ENCODE measurements around the gene ZNRF2.
"Not testable (repeated sequence)": the region's sequence is repeated elsewhere in the genome, so short reads cannot be mapped to it uniquely, and the experiment has no call there.

The ZNRF2 gene

DNA sequence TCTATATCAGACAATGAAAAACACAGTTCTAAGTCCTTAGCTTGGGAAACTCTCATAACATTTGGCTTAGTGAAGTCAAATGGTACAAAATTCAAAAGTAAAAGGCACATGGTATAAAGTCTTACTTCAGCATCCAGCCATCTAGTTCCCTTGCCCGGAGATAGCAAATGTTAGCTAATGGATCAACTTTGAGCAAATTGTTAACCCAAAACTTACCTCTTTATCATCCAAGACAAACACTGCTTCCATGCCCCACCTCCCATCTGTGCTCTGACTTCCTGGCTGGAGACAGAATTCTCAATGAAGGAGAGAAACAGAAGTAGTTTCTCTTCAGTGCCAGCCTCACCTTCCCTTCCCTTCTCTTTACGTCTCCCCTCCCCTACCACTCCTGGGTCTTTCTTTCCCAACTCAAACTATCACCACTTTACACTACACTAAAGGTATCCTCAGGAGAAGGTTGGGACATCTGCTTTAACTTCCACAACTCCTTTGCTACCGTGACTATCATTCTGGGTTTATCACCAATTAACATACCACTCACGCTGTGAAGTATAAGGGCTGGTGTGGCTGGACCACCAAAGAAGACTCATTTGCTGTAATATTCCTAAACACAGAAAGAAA is 21.2 kb upstream of the ZNRF2 start:
- no peak for DNase-seq

DNA sequence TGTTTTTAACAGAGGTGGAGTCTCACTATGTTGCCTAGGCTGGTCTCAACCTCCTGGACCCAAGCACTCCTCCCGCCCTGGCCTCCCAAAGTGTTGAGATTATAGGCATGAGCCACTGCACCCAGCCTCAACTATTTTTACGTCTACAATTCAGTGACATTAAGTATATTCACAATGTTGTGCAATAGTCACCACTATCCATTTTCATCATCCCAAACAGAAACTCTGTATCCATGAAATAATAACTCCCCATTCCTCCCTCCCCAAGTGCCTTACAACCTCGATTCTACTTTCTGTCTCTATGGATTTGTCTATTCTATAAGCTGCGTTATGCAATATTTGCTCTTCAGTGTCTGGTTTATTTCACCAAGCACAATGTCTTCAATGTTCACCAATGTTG is 20.3 kb upstream of the ZNRF2 start:
- no peak for DNase-seq

DNA sequence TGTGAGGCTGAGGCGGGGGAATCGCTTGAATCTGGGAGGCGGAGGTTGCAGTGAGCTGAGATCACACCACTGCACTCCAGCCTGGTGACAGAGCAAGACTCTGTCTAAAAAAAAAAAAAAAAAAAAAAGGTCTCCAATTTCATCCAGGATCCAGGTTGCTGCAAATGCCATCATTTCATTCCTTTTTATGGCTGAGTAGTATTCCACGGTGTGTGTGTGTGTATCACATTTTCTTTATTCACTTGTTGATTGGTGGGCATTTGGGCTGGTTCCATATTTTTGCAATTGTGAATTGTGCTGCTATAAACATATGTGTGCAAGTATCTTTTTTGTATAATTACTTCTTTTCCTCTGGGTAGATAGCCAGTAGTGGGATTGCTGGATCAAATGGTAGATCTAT is 19.2 kb upstream of the ZNRF2 start:
- DNase-seq, result not testable (repeated sequence)

DNA sequence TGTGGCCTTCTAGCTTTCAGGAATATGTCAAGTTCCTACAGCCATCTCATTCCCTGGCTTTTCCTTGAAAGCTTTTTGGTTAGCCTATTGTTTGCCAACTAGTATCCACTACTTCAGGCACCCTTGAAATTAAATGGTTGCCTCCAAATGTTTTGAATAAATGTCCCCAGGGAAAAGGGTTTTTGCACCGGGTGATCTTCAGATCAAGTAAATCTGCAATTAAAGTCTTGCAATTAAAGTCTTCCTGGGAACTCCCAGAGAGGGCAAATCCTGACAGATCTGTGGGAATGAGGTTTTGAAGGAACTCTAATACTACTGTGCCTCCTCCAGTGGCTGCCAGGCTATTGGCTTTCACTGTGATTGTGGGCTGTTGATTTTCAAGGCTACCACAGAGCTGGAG is 17.7 kb upstream of the ZNRF2 start:
- DNase-seq, result peak in 1 of 3 experiments; percentile 52

DNA sequence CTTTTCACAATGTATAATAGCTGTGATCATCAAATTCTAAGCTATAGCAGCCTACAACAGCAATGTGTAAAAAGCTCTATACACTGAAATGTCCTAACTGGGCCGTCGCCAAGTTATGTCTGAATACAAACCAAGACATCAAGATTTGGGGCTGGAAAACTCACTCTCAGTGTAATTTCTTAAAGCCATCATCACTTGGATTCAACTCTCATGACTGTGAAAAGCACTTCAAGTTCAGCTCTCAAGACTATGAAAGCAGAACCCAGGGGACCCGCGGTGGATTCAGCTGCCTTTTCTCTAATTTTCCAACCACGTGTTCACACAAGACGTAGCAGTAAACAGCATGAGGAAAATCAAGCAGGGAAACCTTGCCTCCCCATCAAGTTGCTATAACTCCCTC is 15.8 kb upstream of the ZNRF2 start:
- peak in 1 of 3 experiments; percentile 27 for DNase-seq

DNA sequence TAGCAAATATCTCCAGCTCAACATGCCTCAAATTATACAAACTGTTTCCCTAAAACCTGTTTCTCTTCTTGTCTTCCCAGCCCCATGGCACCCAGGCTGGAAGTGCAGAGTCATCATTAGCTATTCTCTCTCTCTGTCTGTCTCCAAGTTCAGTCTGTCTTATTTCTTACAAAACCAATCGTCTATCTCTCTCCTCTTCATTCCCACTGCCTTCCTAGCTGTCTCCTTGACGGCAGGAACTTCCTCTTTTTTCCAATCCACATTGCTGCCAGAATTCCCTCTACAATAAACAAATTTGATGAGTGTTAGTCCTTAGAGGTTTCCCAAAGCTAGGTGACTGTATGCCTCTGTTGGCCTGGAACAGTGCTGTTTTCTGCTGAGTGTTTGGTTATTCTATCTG is 14.9 kb upstream of the ZNRF2 start:
- DNase-seq, result no peak

DNA sequence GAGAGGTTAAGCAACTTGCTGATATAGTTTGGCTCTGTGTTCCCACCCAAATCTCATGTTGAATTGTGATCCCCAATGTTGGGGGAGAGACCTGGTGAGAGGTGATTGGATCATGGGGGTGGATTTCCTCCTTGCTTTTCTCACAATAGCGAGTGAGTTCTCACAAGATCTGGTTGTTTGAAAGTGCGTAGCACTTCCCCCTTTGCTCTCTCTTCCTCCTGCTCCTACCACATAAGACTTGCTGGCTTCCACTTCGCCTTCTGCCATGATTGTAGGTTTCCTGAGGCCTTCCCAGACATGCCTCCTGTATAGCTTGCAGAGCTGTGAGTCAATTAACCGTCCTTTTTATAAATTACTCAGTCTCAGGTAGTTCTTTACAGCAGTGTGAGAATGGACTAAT is 13.5 kb upstream of the ZNRF2 start:
- no peak for DNase-seq

DNA sequence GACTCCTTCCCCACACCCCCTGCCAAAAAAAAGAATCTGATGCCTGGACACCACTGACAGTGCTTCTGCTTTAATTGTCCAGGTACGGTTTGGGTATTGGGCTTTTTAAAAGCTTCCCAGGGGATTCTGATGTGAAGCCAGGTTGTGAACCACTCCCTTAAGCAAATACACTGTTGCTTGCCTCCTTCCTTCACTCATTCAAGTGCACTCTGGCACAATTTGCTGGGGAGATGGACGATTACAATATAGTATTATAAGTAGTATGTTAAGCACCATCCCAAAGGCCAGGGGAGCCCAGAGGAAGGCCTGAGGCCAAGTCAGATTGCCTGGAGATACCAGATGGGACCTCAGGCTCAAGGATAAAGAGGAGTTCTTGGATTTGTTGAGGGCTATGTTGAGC is 12.3 kb upstream of the ZNRF2 start:
- no peak for DNase-seq

DNA sequence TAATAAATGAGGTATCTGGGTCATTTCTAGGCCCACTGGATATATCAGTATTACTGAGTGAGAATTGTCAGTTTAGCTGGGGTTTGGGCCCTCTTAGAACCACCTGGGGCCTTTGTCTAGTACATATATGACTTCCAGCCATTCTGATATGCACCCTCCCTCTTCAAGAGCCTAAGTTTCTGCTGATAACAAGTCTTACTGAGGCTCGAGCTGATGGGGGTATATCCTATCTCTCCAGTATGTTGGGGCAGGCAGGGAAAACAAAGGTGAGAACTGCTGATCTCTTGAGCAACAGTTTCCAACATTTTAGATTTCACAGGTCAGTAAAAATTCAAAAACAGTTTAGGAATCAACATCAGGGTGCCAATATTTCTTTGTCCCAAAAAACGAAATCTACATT is 10.8 kb upstream of the ZNRF2 start:
- DNase-seq, result no peak

DNA sequence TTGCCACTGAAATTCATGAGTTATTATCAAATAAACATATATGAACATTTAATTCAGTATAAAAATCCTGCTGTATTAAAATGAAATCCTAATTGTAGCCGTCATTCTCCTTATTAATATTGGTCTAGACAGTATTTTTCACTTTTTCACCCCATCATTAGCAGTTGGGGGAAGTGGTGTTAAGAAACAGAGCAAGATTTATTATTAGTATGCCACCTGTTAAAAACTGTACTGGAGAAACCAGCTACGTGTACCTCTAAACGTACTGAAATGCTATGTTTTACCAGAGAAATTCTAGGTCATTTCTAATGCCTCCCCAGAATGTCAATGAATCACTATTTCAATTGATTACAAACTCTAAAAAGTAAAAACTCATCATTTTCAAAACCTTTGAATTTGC is 9.8 kb upstream of the ZNRF2 start:
- DNase-seq, result no peak

DNA sequence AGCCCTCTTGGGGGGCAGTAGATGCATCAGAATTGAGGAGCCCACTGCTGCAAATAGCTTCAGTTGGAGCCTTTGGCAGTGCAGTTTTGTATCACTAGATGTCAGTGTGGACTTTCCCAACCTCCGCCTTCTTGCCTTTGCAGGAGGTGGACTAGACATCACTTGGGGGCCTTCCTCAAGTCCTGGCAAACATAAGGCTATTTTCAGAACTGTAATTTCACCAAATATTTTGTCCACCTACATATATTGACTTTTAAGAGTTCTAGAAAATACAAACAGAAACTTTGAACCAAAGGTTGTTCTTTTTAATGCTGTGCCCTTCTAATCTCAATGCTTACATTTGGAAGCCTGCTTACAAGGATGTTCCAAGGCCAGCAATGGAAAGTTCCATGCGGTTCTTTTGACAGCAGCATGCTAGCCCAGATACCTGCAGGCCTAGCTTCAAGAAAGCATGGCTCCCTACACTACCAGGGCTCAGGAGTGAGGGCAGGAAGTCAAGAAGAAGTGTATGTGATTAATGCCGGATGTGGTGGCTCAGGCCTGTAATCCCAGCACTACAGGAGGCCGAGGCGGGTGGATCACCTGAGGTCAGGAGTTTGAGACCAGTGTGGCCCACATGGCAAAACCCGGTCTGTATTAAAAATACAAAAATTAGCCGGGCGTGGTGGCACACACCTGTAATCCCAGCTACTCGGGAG is 8.0 kb upstream of the ZNRF2 start:
- DNase-seq, result peak in 2 of 3 experiments; percentile 39 to 63

DNA sequence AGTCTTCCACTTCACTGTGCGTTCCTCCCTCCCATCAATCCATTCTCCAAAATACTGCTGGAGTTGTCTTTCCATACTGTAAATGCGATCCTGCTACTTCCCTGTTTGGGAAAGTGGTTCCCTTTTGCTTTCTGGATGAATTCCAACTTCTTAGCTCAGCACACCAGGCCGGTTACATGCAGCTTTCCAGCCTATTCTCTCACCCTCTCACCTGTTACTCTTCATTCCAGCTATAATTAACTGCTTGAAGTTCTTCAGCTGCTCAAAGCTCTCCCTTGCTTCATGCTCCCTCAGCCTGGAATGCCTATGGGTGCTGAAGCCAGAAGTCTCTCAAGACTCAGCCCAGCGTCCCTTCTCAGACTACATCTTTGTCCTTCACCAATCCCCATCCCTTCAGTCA is 6.0 kb upstream of the ZNRF2 start:
- peak; percentile 19 to 60 (median 35) for DNase-seq

DNA sequence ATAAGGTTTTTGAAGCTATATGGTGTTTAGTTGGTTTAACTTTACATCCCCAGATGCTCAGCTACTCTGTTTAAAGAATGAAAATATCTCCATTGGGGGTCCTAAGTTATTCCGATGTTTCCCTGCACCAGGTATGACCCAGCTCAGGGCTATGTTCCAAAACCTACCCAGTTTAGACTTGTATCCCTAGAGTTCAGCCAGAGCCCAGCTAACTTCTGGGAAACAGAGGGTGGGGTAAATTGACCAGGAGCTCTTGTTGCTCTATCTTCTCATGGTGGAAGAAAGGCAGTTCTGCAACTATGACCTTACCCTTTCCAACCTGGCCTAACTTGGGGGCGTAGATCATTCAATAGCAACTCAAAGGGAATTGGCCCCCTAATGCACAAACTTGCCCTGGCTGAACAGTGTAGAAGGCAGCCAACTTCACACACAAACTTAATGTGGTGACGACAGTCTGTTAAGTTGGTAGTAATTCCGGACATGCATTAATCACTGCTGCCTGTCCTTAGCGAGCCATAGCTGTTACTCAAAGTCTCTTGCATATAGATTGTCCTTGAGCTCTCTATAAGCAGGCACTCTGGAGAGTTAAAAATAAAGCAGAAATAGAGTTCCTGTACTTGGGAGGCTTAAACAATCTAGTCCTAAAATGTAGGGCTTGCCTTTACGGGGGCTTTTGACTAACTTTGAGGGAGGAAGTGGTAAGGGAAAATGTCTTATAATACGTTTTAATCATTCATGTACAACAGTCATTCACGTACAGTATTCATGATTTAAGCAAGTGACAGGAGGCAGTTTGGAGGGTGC is 5.3 kb upstream of the ZNRF2 start:
- DNase-seq, result no peak

DNA sequence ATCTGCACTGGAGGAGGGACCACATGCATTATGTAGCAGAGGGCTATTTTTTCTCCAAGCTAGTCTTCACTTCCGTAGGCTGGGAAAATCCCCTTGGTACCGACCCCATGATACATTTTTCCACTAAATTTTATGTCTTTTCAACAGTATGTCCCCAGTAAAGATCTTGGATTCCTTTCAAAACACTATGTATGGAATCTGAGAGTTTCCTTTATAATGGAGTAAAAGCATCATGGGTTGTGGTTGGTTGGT is 4.8 kb upstream of the ZNRF2 start:
- no peak for DNase-seq

DNA sequence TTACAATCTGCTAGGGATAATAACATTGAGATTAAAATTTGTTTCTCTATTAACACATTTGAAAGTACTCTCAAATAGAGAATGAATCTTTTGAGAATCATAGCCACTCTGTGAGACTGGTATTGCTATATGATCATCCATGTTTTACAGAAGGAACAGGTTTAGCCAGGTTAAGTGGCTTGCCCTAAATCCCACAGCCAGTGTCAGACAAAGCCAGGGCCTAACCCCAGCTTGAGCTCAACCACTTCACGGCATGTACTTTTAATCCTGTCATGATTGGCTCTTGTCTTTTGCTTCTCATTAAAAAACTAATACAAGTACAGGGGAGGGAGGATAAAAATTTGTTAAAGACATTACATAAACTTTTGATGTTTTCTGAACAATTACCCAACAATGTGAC is 3.8 kb upstream of the ZNRF2 start:
- DNase-seq, result peak in 1 of 3 experiments; percentile 21

DNA sequence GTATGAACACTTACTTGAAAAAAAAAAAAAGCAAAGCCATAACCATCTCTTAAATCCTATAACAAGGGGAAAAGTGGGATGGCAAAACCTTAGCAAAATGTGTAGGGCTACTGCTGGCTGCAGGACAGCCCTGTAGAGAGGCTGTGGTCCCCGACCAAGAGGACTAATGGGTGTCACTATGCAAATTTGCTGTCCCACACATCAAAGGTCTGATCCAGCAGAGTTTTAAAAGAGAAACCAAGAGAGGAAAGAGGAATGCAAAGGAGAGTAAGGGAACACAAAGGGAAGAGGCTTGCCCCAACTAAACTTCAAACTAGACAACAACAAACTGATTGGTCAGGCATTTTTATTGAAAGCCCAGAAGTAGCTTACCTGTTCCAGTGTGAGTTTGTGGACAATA is 3.1 kb upstream of the ZNRF2 start:
- no peak for DNase-seq

DNA sequence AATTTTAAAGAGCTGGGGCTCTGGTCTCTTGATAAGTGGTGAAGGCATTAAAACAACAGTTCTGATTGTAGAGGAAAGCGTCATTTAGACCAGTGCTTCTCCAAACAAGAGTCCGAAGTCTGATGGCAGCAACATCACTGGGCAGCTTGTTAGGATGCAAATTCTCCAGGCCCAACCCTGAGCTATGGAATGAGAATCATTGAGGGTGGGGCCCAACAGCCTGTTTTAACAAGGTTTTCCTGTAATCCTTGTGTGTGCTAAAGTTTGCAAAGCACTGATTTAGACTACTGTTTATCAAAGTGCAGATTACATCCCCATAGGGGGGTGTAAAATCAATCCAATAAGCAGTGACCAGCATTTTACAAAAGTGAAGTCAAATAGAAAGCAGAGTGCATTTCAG is 2.6 kb upstream of the ZNRF2 start:
- no peak for DNase-seq

DNA sequence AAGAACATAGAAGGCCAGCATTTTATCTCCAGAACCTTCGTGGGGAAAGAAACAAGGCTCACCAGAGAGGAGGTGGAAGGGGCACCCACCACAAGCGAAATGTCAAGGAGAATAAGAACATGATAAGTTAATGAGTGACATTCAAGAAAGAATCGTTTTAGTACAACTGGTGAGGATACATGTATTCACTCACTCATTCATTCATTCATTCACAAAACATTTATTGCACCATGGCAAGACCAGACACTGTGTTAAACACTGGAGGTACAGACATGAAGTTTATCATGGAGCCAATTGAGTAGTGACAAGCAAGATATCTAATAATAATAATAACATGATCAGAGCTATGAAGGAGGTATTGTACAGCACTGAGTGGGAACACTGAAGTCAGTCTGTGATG is 1.7 kb upstream of the ZNRF2 start:
- no peak for DNase-seq

DNA sequence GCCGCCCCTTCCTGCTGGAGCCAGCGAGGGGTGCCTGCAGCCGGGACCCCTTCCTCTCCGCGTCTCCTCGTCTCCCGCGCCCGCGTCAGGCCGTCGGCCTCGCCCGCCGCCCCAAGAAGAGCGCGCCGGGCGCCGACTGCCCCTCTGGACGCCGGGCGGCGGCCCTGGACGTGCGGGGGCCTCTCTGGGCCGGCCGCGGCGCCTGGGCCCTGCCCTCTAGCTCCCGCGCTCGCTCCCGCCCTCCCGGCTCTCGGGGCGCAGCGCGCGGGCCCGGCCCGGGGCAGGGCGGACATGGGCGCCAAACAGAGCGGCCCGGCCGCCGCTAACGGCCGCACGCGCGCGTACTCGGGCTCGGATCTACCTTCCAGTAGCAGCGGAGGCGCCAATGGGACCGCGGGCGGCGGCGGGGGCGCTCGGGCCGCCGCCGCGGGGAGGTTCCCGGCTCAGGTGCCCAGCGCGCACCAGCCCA is 704 bp downstream of the ZNRF2 start:
- DNase-seq, result peak in 1 of 3 experiments; percentile 38

DNA sequence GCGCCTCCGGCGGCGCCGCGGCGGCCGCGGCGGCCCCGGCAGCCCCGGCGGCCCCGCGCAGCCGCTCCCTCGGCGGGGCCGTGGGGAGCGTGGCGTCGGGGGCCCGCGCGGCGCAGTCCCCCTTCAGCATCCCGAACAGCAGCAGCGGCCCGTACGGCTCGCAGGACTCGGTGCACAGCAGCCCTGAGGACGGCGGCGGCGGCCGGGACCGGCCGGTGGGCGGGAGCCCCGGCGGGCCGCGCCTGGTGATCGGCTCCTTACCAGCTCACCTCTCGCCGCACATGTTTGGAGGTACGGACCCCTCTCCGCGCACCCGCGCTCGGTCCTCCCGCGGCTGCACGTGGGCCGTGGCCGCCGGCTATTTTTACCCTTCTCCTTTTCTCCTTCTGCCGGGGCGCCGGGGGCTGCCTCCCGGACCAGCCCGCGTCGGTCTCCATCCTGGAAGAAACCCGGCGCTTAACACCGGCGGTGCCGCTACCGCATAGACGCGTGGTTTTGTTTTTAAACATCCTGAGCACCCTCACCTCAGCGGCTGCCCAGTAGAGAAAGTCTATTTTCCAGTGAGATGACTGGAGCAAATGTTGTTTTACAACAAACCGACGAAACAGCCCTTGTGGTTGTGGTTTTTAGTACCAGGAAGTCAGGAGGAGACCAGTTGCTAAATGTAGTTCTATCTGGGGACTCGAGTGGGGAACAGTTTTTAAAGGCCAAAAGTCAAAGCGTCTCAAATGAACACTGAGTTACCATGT is 1.3 kb downstream of the ZNRF2 start:
- DNase-seq, result peak; percentile 8 to 81 (median 72)

DNA sequence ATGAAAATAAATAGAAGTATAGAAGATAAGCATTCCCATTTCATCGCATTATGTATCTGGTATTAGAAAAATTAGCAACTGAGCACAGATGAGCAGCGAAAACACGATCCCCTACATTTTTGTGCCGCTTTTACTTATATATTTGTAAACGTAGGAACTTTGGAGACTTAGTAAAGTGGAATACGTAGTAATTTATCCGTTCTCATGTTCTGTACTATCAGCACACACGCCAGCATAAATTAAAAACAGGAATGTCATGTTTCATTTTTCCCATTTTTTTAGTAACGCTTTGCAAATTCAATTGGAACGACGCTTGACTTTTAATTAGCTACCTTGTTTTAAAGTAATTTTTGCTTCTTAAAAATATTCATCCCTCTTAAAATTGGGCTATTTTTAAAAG is 2.4 kb downstream of the ZNRF2 start:
- DNase-seq, result no peak

DNA sequence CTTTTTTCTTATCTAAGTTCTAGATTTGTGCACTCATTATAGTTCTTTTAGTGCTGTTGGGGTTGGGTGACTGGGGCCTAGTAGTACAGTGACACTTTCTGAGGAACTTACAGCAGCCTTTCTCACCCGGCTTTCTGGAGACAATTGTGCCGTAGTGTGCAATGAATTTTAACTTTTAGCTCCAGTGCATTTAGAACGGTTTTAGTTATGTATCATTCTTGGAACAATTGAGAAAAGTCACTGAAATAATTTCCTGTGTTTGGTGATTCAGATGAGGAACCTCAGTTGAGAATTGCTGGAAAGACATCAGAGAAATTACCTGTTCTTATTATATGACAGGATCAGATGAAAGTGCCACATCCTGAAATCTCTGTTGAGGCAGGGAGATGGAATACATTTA is 3.2 kb downstream of the ZNRF2 start:
- DNase-seq, result peak in 1 of 3 experiments; percentile 53

DNA sequence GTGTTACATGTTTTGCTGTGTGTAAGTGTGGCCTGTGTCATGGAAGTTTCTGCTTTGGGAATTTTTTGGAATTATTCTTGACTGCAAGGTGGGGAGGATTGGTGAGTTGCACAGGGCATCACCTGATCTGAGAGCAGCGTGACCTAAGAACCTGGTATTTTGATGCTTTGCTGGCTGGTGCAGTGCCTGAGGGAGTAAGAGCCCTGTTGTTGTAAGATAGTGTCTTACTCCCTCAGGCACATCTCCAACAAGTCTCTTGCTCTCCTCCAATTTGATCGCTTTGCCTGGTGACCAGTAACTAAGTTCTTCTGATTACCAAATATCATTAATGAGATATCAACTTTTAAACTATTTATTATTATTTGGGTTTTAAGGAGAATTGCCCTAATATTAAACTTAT is 5.2 kb downstream of the ZNRF2 start:
- not testable (repeated sequence) for DNase-seq

DNA sequence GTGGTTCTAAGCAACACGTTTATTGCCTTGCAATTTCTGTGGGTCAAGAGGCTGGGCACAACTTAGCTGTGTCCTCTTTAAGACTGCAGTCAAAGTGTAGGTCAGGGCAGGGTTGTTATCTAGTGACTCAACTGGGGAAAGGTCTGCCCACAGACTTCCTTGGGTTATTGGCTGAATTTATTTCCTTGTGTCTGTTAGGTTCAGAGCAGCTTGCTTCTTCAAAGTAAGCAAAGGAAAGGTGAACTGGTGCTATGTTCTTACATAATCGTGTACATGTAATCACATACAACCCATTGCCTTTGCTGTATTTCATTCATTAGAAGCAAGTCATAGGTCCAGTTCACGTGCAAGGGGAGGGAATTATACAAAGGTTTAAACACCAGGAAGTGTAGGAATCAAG is 5.9 kb downstream of the ZNRF2 start:
- not testable (repeated sequence) for DNase-seq
